Ishikawa (cell line): ENCODE measurements around the gene HOXA4.

Experiments
- CREB1 ChIP-seq: IDR thresholded peaks from 2 replicates; pipeline ENCODE4 v1.6.1; 2012; ENCODE audit warnings: low read depth
- EGR1 ChIP-seq: IDR thresholded peaks from 2 replicates; pipeline ENCODE4 v1.6.1; 2012
- EP300 ChIP-seq: IDR thresholded peaks from 2 replicates; pipeline ENCODE4 v1.6.1; 2012; ENCODE audit warnings: borderline replicate concordance
- MAX ChIP-seq: IDR thresholded peaks from 2 replicates; pipeline ENCODE4 v1.6.1; 2012
- TCF12 ChIP-seq: IDR thresholded peaks from 2 replicates; pipeline ENCODE4 v1.6.1; 2012; ENCODE audit warnings: low read depth
- TEAD4 ChIP-seq: IDR thresholded peaks from 2 replicates; pipeline ENCODE4 v1.6.1; 2012
- YY1 ChIP-seq: IDR thresholded peaks from 2 replicates; pipeline ENCODE4 v1.6.1; 2012; ENCODE audit warnings: low read depth

GRCh38 chr7:27139334-27140125 is 9.0 kb upstream of the HOXA4 start:
- no peak for TF ChIP-seq YY1
- no peak for TF ChIP-seq EGR1
- no peak for TF ChIP-seq CREB1
- no peak for TF ChIP-seq MAX
- no peak for TF ChIP-seq TCF12
- no peak for TF ChIP-seq EP300
- no peak for TF ChIP-seq TEAD4
